ENCODE results near the gene MYH7. TPM values are rescaled to one million over a fixed set of nuclear protein-coding genes. Genes with fewer than 3 reads are reported as not detected.
"Not testable (repeated sequence)": the region's sequence is repeated elsewhere in the genome, so short reads cannot be mapped to it uniquely, and the experiment has no call there.

Gene MYH7
- not detected in 2 replicates for total RNA-seq (2014; rRNA removed; shearing (Covaris generic))

GRCh38 chr14:23435543-23436326, at the start of gene MYH7:
TSS of gene MYH7 (minus strand) at chr14:23435660. CDS start at chr14:23433732, 1,928 bp downstream.
- in situ Hi-C loops (cut with HindIII; ENCODE audit: low sequenced_read_pairs): no loop called here
- DNase-seq (ENCODE audit: low spot score): no peak

- DNase-seq (ENCODE audit: low spot score): peak; percentile 91
- in situ Hi-C loops (cut with HindIII; ENCODE audit: low sequenced_read_pairs): no loop called here
Observed at GRCh38 chr14:23483236-23483854, 47.9 kb upstream of the MYH7 start.

- in situ Hi-C loops (cut with HindIII; ENCODE audit: low sequenced_read_pairs): no loop called here
- no peak for DNase-seq (ENCODE audit: low spot score)
Observed at GRCh38 chr14:23482823-23483148, 47.3 kb upstream of the MYH7 start.

GRCh38 chr14:23481979-23482822, 46.7 kb upstream of the MYH7 start:
- peak; percentile 84 for DNase-seq (ENCODE audit: low spot score)
- in situ Hi-C loops (cut with HindIII; ENCODE audit: low sequenced_read_pairs): no loop called here

- DNase-seq (ENCODE audit: low spot score): no peak
- in situ Hi-C loops (cut with HindIII; ENCODE audit: low sequenced_read_pairs): no loop called here
Observed at GRCh38 chr14:23481362-23481970, 46.0 kb upstream of the MYH7 start.

GRCh38 chr14:23478109-23478759, 42.8 kb upstream of the MYH7 start:
- peak; percentile 81 for DNase-seq (ENCODE audit: low spot score)
- in situ Hi-C loops (cut with HindIII; ENCODE audit: low sequenced_read_pairs): no loop called here

GRCh38 chr14:23470947-23471346, 35.5 kb upstream of the MYH7 start:
- DNase-seq (ENCODE audit: low spot score): no peak
- in situ Hi-C loops (cut with HindIII; ENCODE audit: low sequenced_read_pairs): no loop called here

GRCh38 chr14:23469906-23470403, 34.5 kb upstream of the MYH7 start:
- no peak for DNase-seq (ENCODE audit: low spot score)
- in situ Hi-C loops (cut with HindIII; ENCODE audit: low sequenced_read_pairs): no loop called here

GRCh38 chr14:23469127-23469905, 33.9 kb upstream of the MYH7 start, which contains the start of gene NGDN:
TSS of gene NGDN (plus strand) at chr14:23469703. CDS start at chr14:23469716, 13 bp downstream.
- DNase-seq (ENCODE audit: low spot score): peak; percentile 100
- in situ Hi-C loops (cut with HindIII; ENCODE audit: low sequenced_read_pairs): no loop called here

GRCh38 chr14:23468704-23469126, 33.3 kb upstream of the MYH7 start:
- no peak for DNase-seq (ENCODE audit: low spot score)
- in situ Hi-C loops (cut with HindIII; ENCODE audit: low sequenced_read_pairs): no loop called here

GRCh38 chr14:23465261-23465660, 29.8 kb upstream of the MYH7 start:
- no peak for DNase-seq (ENCODE audit: low spot score)
- in situ Hi-C loops (cut with HindIII; ENCODE audit: low sequenced_read_pairs): no loop called here

- in situ Hi-C loops (cut with HindIII; ENCODE audit: low sequenced_read_pairs): no loop called here
- DNase-seq (ENCODE audit: low spot score): no peak
Observed at GRCh38 chr14:23464700-23465099, 29.2 kb upstream of the MYH7 start.

- no peak for DNase-seq (ENCODE audit: low spot score)
- in situ Hi-C loops (cut with HindIII; ENCODE audit: low sequenced_read_pairs): no loop called here
Observed at GRCh38 chr14:23460960-23461359, 25.5 kb upstream of the MYH7 start.

- DNase-seq (ENCODE audit: low spot score): no peak
- in situ Hi-C loops (cut with HindIII; ENCODE audit: low sequenced_read_pairs): no loop called here
Observed at GRCh38 chr14:23457587-23458445, 22.4 kb upstream of the MYH7 start.

- in situ Hi-C loops (cut with HindIII; ENCODE audit: low sequenced_read_pairs); DNase-seq (ENCODE audit: low spot score): not testable (repeated sequence)
Observed at GRCh38 chr14:23456883-23457586, 21.6 kb upstream of the MYH7 start.

- no peak for DNase-seq (ENCODE audit: low spot score)
- in situ Hi-C loops (cut with HindIII; ENCODE audit: low sequenced_read_pairs): no loop called here
Observed at GRCh38 chr14:23454445-23454856, 19.0 kb upstream of the MYH7 start.

GRCh38 chr14:23452237-23452636, 16.8 kb upstream of the MYH7 start:
- in situ Hi-C loops (cut with HindIII; ENCODE audit: low sequenced_read_pairs): no loop called here
- no peak for DNase-seq (ENCODE audit: low spot score)
